Common myeloid progenitor, CD34-positive (primary cell): ENCODE measurements around the gene OR1M1.
"Not testable (repeated sequence)": the region's sequence is repeated elsewhere in the genome, so short reads cannot be mapped to it uniquely, and the experiment has no call there.

ENCODE experiments used
- CTCF ChIA-PET: fragments of 350-600 bp; sonication (Branson Sonifier 250); formaldehyde crosslinking; loops from one replicate; lab custom pipeline; 2021; ENCODE audit warnings: antibody characterized with exemption; lab: Charles Lee
- POLR2A ChIA-PET: fragments of 350-600 bp; sonication (Branson Sonifier 250); formaldehyde crosslinking; loops from one replicate; lab custom pipeline; 2021; ENCODE audit warnings: antibody characterized with exemption; lab: Charles Lee
- DNase-seq, 3 donors: peaks; one replicate each; pipeline versions ENCODE4 v3.0.0 to v3.0.0-alpha.2; 2013
- H3K27ac ChIP-seq, 2 experiments: 1 replicate in 1 of 2; 2 replicates in 1 of 2; pipeline ENCODE4 v1.7.0; 2013; ENCODE audit warnings: inconsistent platforms in 2 of 2, low read length in 2 of 2, mild to moderate bottlenecking in 2 of 2, low read depth in 1 of 2, moderate library complexity in 1 of 2; ENCODE audit not compliant: severe bottlenecking in 2 of 2, insufficient read depth in 1 of 2, poor library complexity in 1 of 2
- H3K27me3 ChIP-seq, 5 experiments: replicated peaks in 2 of 5; 1 replicate in 3 of 5; 2 replicates in 2 of 5; pipeline versions ENCODE4 v1.6.1 to v1.7.0; 2013; ENCODE audit warnings: low read length in 4 of 5, mild to moderate bottlenecking in 2 of 5, moderate library complexity in 2 of 5, inconsistent platforms in 1 of 5; ENCODE audit not compliant: insufficient read depth in 5 of 5, control insufficient read depth in 4 of 5
- H3K36me3 ChIP-seq, 4 experiments: 1 replicate in 2 of 4; 2 replicates in 2 of 4; pipeline versions ENCODE4 v1.6.1 to v1.7.0; 2013; ENCODE audit warnings: low read length in 3 of 4, control low read depth in 1 of 4, mild to moderate bottlenecking in 1 of 4; ENCODE audit not compliant: control insufficient read depth in 4 of 4, insufficient read depth in 4 of 4
- H3K4me1 ChIP-seq, 4 experiments: 1 replicate in 3 of 4; 2 replicates in 1 of 4; pipeline versions ENCODE4 v1.6.1 to v1.7.1; 2013; ENCODE audit warnings: low read length in 3 of 4, mild to moderate bottlenecking in 3 of 4, control low read depth in 1 of 4, inconsistent platforms in 1 of 4, moderate library complexity in 1 of 4; ENCODE audit not compliant: control insufficient read depth in 4 of 4, insufficient read depth in 4 of 4; ENCODE audit errors: control extremely low read depth in 1 of 4
- H3K4me3 ChIP-seq, 7 experiments: 1 replicate in 4 of 7; 2 replicates in 3 of 7; pipeline versions ENCODE4 v1.5.1 to v1.7.0; 2013; ENCODE audit warnings: mild to moderate bottlenecking in 7 of 7, low read length in 6 of 7, moderate library complexity in 6 of 7, inconsistent platforms in 2 of 7, low read depth in 2 of 7, control low read depth in 1 of 7; ENCODE audit not compliant: insufficient read depth in 4 of 7, control insufficient read depth in 1 of 7; ENCODE audit errors: extremely low read depth in 1 of 7
- H3K9me3 ChIP-seq, 5 experiments: 1 replicate in 4 of 5; 2 replicates in 1 of 5; pipeline versions ENCODE4 v1.6.1 to v1.7.1; 2013; ENCODE audit warnings: low read length in 4 of 5, mild to moderate bottlenecking in 2 of 5, inconsistent platforms in 1 of 5, low read depth in 1 of 5, moderate library complexity in 1 of 5; ENCODE audit not compliant: control insufficient read depth in 4 of 5, insufficient read depth in 2 of 5; ENCODE audit errors: control extremely low read depth in 1 of 5
- WGBS: methylation state at CpG from one replicate; pipeline ENCODE4 v1.1.5; 2013; ENCODE audit not compliant: insufficient coverage; 5-methylcytosine and 5-hydroxymethylcytosine counted together

OR1M1 gene

GRCh38 chr19:9046694-9047093 lies 40.2 kb upstream of the OR1M1 start:
- no peaks in the 10 kb centered on the region for H3K9me3 ChIP-seq
- CTCF ChIA-PET, result no interaction called here

GRCh38 chr19:9052894-9053293 lies 34.0 kb upstream of the OR1M1 start:
- H3K9me3 ChIP-seq, result no peaks in the 10 kb centered on the region
- POLR2A ChIA-PET, result no interaction called here
- no peaks in the 10 kb centered on the region for H3K27me3 ChIP-seq
- DNase-seq, result no peak
- WGBS, result 100% methylated on average over 1 of the region's 4 CpGs
- CTCF ChIA-PET, result no interaction called here
- H3K4me3 ChIP-seq, result no peak overlapping the region
- H3K36me3 ChIP-seq, result no peaks in the 10 kb centered on the region
- H3K4me1 ChIP-seq, result peaks cover 0 to 4% (median 0%) of the 10 kb centered on the region in 4 experiments
- no peak overlapping the region for H3K27ac ChIP-seq

More at GRCh38 chr19:9046694-9047093, 40.2 kb upstream of the OR1M1 start:
- no peaks in the 10 kb centered on the region for H3K4me1 ChIP-seq
- no peak overlapping the region for H3K4me3 ChIP-seq
- DNase-seq, result no peak
- WGBS, result 48% methylated on average over 3 of the region's 4 CpGs
- no peaks in the 10 kb centered on the region for H3K36me3 ChIP-seq
- peaks cover 0 to 5% (median 0%) of the 10 kb centered on the region in 5 experiments for H3K27me3 ChIP-seq
- H3K27ac ChIP-seq, result no peak overlapping the region
- POLR2A ChIA-PET, result no interaction called here

GRCh38 chr19:9053674-9054073 lies 33.2 kb upstream of the OR1M1 start:
- DNase-seq, H3K4me1 ChIP-seq, H3K27ac ChIP-seq, H3K36me3 ChIP-seq, H3K27me3 ChIP-seq, POLR2A ChIA-PET, CTCF ChIA-PET, H3K9me3 ChIP-seq, H3K4me3 ChIP-seq: not testable (repeated sequence)
- WGBS, result 99% methylated on average over 6 of the region's 6 CpGs

- no peak overlapping the region for H3K27ac ChIP-seq
- CTCF ChIA-PET, result no interaction called here
- peaks cover 0 to 4% (median 0%) of the 10 kb centered on the region in 4 experiments for H3K4me1 ChIP-seq
- H3K36me3 ChIP-seq, result no peaks in the 10 kb centered on the region
- DNase-seq, result no peak
- no peaks in the 10 kb centered on the region for H3K9me3 ChIP-seq
- 100% methylated on average over 7 of the region's 8 CpGs for WGBS
- POLR2A ChIA-PET, result no interaction called here
- H3K27me3 ChIP-seq, result no peaks in the 10 kb centered on the region
- no peak overlapping the region for H3K4me3 ChIP-seq
These were observed 32.7 kb upstream of the OR1M1 start for GRCh38 chr19:9054207-9054606.

GRCh38 chr19:9054765-9055164 lies 32.1 kb upstream of the OR1M1 start:
- H3K27ac ChIP-seq, result no peak overlapping the region
- 5% methylated on average over 3 of the region's 8 CpGs for WGBS
- no peak for DNase-seq
- peaks cover 0 to 4% (median 0%) of the 10 kb centered on the region in 4 experiments for H3K4me1 ChIP-seq
- H3K36me3 ChIP-seq, result no peaks in the 10 kb centered on the region
- POLR2A ChIA-PET, result no interaction called here
- CTCF ChIA-PET, result no interaction called here
- H3K27me3 ChIP-seq, result no peaks in the 10 kb centered on the region
- H3K9me3 ChIP-seq, result no peaks in the 10 kb centered on the region
- H3K4me3 ChIP-seq, result no peak overlapping the region

- H3K36me3 ChIP-seq, CTCF ChIA-PET, H3K27me3 ChIP-seq, H3K4me3 ChIP-seq, H3K9me3 ChIP-seq, POLR2A ChIA-PET, DNase-seq, H3K4me1 ChIP-seq, H3K27ac ChIP-seq: not testable (repeated sequence)
- WGBS, result 96% methylated on average over 5 of the region's 9 CpGs
These were observed 30.7 kb upstream of the OR1M1 start for GRCh38 chr19:9056131-9056530.

- DNase-seq, result no peak
- Histone ChIP-seq H3K9me3 (no peaks in the 10 kb centered on the region), H3K27me3 (no peaks in the 10 kb centered on the region), H3K27ac (no peak overlapping the region), H3K4me3 (no peak overlapping the region), H3K4me1 (peaks cover 0 to 4% (median 0%) of the 10 kb centered on the region in 4 experiments), H3K36me3 (no peaks in the 10 kb centered on the region)
- 86% methylated on average over 2 of the region's 4 CpGs for WGBS
- ChIA-PET POLR2A (no interaction called here), CTCF (interaction anchor here (0.6 kb wide), 1 partner anchor 295 kb away, joined by 3 read pairs; no protein-coding TSS in a partner anchor)
These were observed 29.2 kb upstream of the OR1M1 start for GRCh38 chr19:9057505-9058258.
